Measurements from ENCODE around the gene TNNI3K.

Gene TNNI3K

GRCh38 chr1:74392840-74393239 is 157.7 kb downstream of the TNNI3K start:
- DNase-seq = no peak
- ATAC-seq = no peak

- DNase-seq = no peak
Measured at GRCh38 chr1:74395571-74395970, 160.4 kb downstream of the TNNI3K start.

GRCh38 chr1:74396462-74396861 is 161.3 kb downstream of the TNNI3K start:
- ATAC-seq (no peak), DNase-seq (no peak)

More at GRCh38 chr1:74395571-74395970, 160.4 kb downstream of the TNNI3K start:
- no peak for ATAC-seq

- no peak for DNase-seq
Measured at GRCh38 chr1:74396933-74397332, 161.7 kb downstream of the TNNI3K start.

GRCh38 chr1:74399249-74399648 is 164.1 kb downstream of the TNNI3K start:
- ATAC-seq = no peak

More at GRCh38 chr1:74396933-74397332, 161.7 kb downstream of the TNNI3K start:
- ATAC-seq = no peak

GRCh38 chr1:74402873-74403272 is 167.7 kb downstream of the TNNI3K start:
- DNase-seq = no peak
- no peak for ATAC-seq

More at GRCh38 chr1:74399249-74399648, 164.1 kb downstream of the TNNI3K start:
- no peak for DNase-seq

- ATAC-seq = no peak
- DNase-seq = no peak
Measured at GRCh38 chr1:74403606-74404005, 168.4 kb downstream of the TNNI3K start.

- DNase-seq (no peak), ATAC-seq (no peak)
Measured at GRCh38 chr1:74406759-74407158, 171.6 kb downstream of the TNNI3K start.

- ATAC-seq = no peak
Measured at GRCh38 chr1:74407902-74408301, 172.7 kb downstream of the TNNI3K start.

GRCh38 chr1:74412244-74412643 is 177.1 kb downstream of the TNNI3K start:
- ATAC-seq = no peak
- no peak for DNase-seq

More at GRCh38 chr1:74407902-74408301, 172.7 kb downstream of the TNNI3K start:
- no peak for DNase-seq

- no peak for ATAC-seq
- no peak for DNase-seq
Measured at GRCh38 chr1:74415935-74416334, 180.7 kb downstream of the TNNI3K start.

GRCh38 chr1:74419611-74420010 is 184.4 kb downstream of the TNNI3K start:
- ATAC-seq = no peak
- DNase-seq = no peak

- no peak for ATAC-seq
- no peak for DNase-seq
Measured at GRCh38 chr1:74420467-74420866, 185.3 kb downstream of the TNNI3K start.

GRCh38 chr1:74422421-74423292 is 187.5 kb downstream of the TNNI3K start:
- ATAC-seq = no peak

GRCh38 chr1:74423471-74423870 is 188.3 kb downstream of the TNNI3K start:
- no peak for DNase-seq
- no peak for ATAC-seq

More at GRCh38 chr1:74422421-74423292, 187.5 kb downstream of the TNNI3K start:
- DNase-seq = no peak

GRCh38 chr1:74425676-74426075 is 190.5 kb downstream of the TNNI3K start:
- DNase-seq = no peak
- no peak for ATAC-seq

- ATAC-seq (no peak), DNase-seq (no peak)
Measured at GRCh38 chr1:74426208-74426937, 191.2 kb downstream of the TNNI3K start.

- DNase-seq (no peak), ATAC-seq (no peak)
Measured at GRCh38 chr1:74427681-74428080, 192.5 kb downstream of the TNNI3K start.

GRCh38 chr1:74429580-74429979 is 194.4 kb downstream of the TNNI3K start:
- DNase-seq = no peak
- no peak for ATAC-seq

GRCh38 chr1:74430342-74430934 is 195.3 kb downstream of the TNNI3K start:
- no peak for ATAC-seq
- no peak for DNase-seq

- ATAC-seq = no peak
Measured at GRCh38 chr1:74431531-74431930, 196.3 kb downstream of the TNNI3K start.

GRCh38 chr1:74432325-74432724 is 197.1 kb downstream of the TNNI3K start:
- no peak for ATAC-seq
- DNase-seq = no peak

More at GRCh38 chr1:74431531-74431930, 196.3 kb downstream of the TNNI3K start:
- no peak for DNase-seq

GRCh38 chr1:74434321-74434720 is 199.1 kb downstream of the TNNI3K start:
- DNase-seq (no peak), ATAC-seq (no peak)
